Muscle of leg (tissue), 11 donors: Measurements from ENCODE around the gene FSTL4. TPM values are rescaled to one million over a fixed set of nuclear protein-coding genes. Genes with fewer than 3 reads are reported as not detected.

ENCODE experiments used
- DNase-seq: peaks from one replicate; pipeline ENCODE4 v3.0.0; 2013
- H3K27ac ChIP-seq: one replicate; pipeline ENCODE4 v1.5.1; 2013; ENCODE audit warnings: mild to moderate bottlenecking, low read length, control low read depth
- H3K27me3 ChIP-seq: one replicate; pipeline ENCODE4 v1.6.1; 2013; ENCODE audit warnings: low read length; ENCODE audit not compliant: control insufficient read depth, insufficient read depth
- H3K36me3 ChIP-seq: one replicate; pipeline ENCODE4 v1.6.1; 2013; ENCODE audit warnings: low read length; ENCODE audit not compliant: control insufficient read depth, insufficient read depth
- H3K4me1 ChIP-seq: one replicate; pipeline ENCODE4 v1.6.1; 2013; ENCODE audit warnings: low read length; ENCODE audit not compliant: control insufficient read depth, insufficient read depth
- H3K4me3 ChIP-seq: one replicate; pipeline ENCODE4 v1.5.1; 2013; ENCODE audit warnings: low read length, control low read depth
- H3K9me3 ChIP-seq: replicated peaks from 2 replicates; pipeline ENCODE4 v1.6.1; 2013; ENCODE audit warnings: low read depth, low read length; ENCODE audit not compliant: control insufficient read depth
- WGBS: methylation state at CpG from one replicate; pipeline ENCODE4 v1.1.5; 2013; ENCODE audit warnings: missing lambda C conversion rate; ENCODE audit not compliant: insufficient coverage; 5-methylcytosine and 5-hydroxymethylcytosine counted together
- polyA plus RNA-seq, 8 donors: library from polyadenylated mRNA; unstranded; fragments of 120-200 nt; gene quantifications; one replicate each; pipeline versions ENCODE4 v1.2.1 to v1.2.3, GENCODE V29; 2013; ENCODE audit warnings: inconsistent platforms in 1 of 8, low replicate concordance in 1 of 8; ENCODE audit not compliant: insufficient read length in 8 of 8, insufficient read depth in 1 of 8
- total RNA-seq: library from RNA; stranded (reverse); fragments of 120-200 nt; gene quantifications from one replicate; pipeline ENCODE4 v1.2.4, GENCODE V29; 2013

FSTL4 gene
- total and polyA plus RNA-seq, 9 donors = 0.68 to 1.8 (median 1.3) TPM

DNA sequence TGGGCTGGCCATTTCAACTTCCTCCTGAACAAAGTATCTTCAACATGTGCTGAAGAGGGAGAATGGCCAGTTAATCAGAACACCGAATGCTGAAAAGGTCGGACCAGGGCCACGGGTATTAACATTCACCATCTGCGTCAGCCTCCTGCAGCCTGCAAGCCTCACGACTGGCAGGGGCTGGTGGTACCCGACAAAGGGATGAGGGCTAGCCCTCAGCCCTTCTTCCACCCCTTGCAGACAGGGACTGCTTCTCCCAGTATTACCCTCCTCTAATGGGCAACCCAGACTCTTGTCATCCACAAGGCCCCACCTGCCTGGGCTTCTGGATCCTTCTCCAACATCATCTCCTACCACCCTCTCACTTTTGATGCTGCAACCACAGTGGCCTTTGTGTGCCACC lies 246.6 kb downstream of the FSTL4 start:
- no peak for DNase-seq
- peaks cover 68% of the 10 kb centered on the region for H3K4me1 ChIP-seq
- WGBS = 70% methylated on average over 4 of the region's 6 CpGs

DNA sequence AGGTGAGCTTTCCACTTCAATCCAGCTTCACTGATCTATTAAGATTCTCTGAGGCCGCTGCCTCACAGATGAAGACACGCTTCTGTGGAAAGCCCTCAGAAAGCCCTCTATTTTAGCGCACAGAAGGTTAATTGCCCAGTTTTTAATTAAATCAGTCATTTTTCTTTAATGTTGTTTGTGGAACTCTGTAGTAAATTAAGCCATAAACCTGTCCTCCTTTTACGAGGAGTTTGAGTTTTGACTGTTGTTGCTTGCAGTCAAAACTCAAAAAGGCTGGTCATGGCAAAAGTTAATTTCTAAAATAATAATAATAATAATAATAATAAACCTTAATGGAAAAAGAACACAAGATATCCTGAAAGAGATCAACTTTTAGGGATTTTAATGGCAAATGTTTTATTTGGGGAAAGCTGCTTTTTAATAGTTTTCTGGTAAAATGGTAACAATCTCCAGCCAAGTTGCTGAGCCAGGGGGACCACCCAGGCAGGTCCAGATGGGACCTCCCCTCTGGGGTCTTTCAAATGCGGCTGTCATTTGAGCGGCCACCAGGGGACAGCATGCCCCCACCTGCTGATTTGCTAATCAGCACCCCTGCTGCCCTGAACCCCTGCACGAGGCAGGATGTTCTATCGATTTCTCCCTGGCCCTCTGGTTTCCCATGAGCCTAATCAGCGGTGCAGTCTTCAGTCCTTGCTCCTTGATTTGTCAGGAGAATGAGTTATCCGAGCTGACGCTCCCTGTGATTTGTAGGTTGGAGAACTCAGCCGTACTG lies 247.2 kb downstream of the FSTL4 start:
- H3K27ac ChIP-seq = no peak overlapping the region
- peaks cover 62% of the 10 kb centered on the region for H3K4me1 ChIP-seq
- no peaks in the 10 kb centered on the region for H3K36me3 ChIP-seq
- H3K9me3 ChIP-seq = no peaks in the 10 kb centered on the region
- peaks cover 8% of the 10 kb centered on the region for H3K27me3 ChIP-seq
- peak; percentile 31 for DNase-seq
- WGBS = 4% methylated on average over 5 of the region's 12 CpGs
- H3K4me3 ChIP-seq = no peak overlapping the region

More for the DNA sequence above, 246.6 kb downstream of the FSTL4 start:
- H3K27ac ChIP-seq = no peak overlapping the region
- H3K4me3 ChIP-seq = no peak overlapping the region
- H3K9me3 ChIP-seq = no peaks in the 10 kb centered on the region
- no peaks in the 10 kb centered on the region for H3K36me3 ChIP-seq
- peaks cover 8% of the 10 kb centered on the region for H3K27me3 ChIP-seq

DNA sequence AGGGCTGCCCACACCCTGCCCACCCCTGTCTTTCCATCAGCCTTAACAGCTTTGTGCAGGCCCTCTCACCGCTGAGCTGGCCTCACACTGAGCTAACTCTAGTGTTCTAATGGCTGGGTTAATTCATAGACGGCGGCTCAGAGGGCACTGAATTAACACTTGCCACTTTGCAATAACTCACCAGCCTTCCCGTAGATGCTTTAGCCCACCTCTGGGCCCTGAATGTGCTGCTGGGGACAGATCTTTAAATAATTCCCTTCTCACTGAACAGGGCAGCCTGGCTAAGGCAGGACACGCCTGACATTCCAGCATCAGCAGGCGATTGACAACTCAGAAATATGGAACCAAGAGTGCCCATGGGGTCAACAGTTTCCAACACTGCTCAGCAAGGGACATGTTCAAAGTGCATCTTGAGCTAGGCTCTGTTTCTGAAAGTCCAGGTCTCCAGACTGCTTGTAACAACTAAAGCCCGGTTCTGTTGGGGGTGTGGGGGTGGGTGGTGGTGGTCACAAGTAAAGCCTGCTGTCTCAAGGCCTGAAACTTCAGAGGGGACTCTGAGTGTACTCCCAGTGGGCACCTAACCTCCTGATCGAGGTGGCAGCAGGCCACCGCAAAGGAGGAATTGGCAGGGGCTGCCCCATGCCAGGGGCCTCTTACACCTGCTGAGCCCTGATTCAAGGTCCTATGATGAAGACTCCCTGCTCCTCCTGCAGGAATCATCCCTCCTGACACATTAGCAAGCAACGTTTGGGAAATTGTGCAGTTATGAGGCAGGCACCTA lies 248.3 kb downstream of the FSTL4 start:
- 73% methylated on average over 6 of the region's 10 CpGs for WGBS
- Histone ChIP-seq H3K27me3 (peaks cover 8% of the 10 kb centered on the region), H3K4me1 (peaks cover 50% of the 10 kb centered on the region), H3K36me3 (no peaks in the 10 kb centered on the region), H3K27ac (no peak overlapping the region), H3K9me3 (no peaks in the 10 kb centered on the region), H3K4me3 (no peak overlapping the region)
- DNase-seq = no peak

DNA sequence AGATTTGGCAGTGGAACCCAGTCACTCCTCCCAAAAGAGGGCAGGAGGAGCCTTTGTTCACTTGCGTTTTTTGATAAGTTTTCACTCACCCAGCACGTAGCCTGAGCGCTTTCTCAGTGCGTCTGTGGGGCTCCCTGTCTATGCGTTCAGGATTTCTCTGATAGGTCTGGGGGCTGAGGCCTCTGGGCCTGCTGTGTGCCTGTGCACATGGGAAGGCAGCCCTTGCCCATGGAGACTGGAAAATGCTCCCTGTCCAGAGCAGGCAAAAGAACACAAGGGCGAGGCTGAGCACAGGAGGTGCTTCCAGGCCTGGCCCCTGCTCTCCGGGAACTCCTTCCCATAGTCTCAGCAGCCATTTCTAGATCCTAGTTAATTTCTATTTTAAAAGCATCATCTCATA lies 249.9 kb downstream of the FSTL4 start:
- 92% methylated on average over 6 of the region's 7 CpGs for WGBS

DNA sequence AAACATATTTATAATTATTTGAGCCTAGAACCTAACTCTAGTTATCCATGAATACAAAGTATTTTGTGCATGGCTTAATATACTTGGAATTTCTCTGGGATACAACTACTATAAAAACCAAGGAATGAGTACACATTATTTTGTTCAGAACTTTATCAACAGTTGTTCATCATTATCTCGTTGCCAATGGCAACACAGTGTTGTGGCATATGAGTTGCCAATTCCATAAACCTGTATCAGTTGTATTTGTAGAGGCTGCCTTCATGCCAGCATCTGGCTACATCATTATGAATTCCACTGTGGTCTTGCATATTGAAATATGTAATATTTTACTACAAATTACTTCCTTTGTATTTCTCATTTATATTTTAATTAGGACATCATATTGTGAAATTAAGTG lies 250.4 kb downstream of the FSTL4 start:
- H3K27ac ChIP-seq = no peak overlapping the region
- H3K27me3 ChIP-seq = peaks cover 8% of the 10 kb centered on the region
- no peaks in the 10 kb centered on the region for H3K9me3 ChIP-seq
- no peak overlapping the region for H3K4me3 ChIP-seq
- H3K4me1 ChIP-seq = peaks cover 41% of the 10 kb centered on the region
- WGBS = no CpG with 5 or more reads among the region's 1 CpG
- H3K36me3 ChIP-seq = no peaks in the 10 kb centered on the region
- no peak for DNase-seq

More for the DNA sequence above, 249.9 kb downstream of the FSTL4 start:
- H3K4me3 ChIP-seq = no peak overlapping the region
- no peaks in the 10 kb centered on the region for H3K36me3 ChIP-seq
- peaks cover 8% of the 10 kb centered on the region for H3K27me3 ChIP-seq
- H3K27ac ChIP-seq = no peak overlapping the region
- no peaks in the 10 kb centered on the region for H3K9me3 ChIP-seq
- no peak for DNase-seq
- peaks cover 39% of the 10 kb centered on the region for H3K4me1 ChIP-seq

DNA sequence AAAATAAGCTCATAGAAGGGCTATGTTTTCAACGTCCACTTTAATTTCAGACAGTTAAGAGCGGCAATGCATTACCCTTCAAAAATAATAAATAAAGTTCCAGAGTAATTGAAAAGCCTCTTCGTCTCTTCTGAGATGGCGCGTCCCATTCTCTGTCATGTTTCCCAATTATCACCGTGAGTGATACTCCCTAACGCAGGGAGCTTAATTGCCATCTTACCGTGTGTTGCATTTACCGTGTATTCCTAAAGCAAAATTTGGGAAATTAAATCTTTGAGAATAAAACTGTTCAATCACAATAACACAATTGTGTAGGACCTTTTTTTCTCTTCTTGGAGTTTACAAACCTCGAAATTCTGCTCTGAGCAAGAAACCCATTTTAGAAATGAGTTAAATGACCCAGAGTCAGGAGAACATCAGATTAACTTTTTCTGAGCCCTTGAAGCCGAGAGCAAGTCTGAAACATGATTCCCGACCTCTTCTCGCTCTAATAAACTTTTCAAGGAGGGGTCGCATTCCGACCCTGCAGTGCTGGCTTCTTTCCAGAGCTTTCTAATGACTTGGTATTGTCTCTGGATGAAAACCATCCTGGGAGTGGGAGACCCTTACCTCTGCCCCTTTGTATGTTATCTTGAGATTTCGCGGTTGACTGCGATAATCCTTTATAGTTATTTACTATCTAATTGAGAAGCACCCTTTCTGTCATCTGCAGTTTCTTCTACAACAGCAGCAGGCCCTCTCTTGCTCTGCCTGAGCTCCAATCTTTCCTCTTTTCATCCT lies 251.5 kb downstream of the FSTL4 start:
- WGBS = 69% methylated on average over 10 of the region's 18 CpGs

DNA sequence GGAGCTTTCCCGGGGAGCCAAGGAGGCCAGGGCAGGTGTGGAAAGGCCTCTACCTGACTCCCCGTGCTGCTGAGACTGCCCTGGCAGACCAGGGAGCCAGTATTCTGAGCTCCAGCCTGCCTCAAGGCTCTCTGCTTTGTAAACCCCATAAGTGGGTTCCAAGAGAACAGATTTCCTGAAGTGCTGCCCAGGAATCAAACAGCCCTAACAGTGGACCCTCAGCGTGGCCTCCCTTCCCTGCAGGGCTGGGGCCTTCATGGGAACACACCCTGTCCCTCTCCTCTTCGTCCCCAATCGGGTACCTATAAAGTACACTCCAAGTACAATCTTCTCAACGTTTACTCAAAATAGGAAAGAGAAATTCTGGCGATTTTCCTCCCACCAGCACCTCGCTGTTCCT lies 252.5 kb downstream of the FSTL4 start:
- no peak for DNase-seq
- Histone ChIP-seq H3K4me3 (no peak overlapping the region), H3K27me3 (peaks cover 8% of the 10 kb centered on the region), H3K27ac (no peak overlapping the region), H3K36me3 (no peaks in the 10 kb centered on the region), H3K4me1 (peaks cover 24% of the 10 kb centered on the region), H3K9me3 (no peaks in the 10 kb centered on the region)
- WGBS = 70% methylated on average over 5 of the region's 8 CpGs

More for the DNA sequence above, 251.5 kb downstream of the FSTL4 start:
- Histone ChIP-seq H3K36me3 (no peaks in the 10 kb centered on the region), H3K27me3 (peaks cover 8% of the 10 kb centered on the region), H3K4me3 (no peak overlapping the region), H3K9me3 (no peaks in the 10 kb centered on the region), H3K4me1 (peaks cover 34% of the 10 kb centered on the region), H3K27ac (no peak overlapping the region)
- DNase-seq = no peak

DNA sequence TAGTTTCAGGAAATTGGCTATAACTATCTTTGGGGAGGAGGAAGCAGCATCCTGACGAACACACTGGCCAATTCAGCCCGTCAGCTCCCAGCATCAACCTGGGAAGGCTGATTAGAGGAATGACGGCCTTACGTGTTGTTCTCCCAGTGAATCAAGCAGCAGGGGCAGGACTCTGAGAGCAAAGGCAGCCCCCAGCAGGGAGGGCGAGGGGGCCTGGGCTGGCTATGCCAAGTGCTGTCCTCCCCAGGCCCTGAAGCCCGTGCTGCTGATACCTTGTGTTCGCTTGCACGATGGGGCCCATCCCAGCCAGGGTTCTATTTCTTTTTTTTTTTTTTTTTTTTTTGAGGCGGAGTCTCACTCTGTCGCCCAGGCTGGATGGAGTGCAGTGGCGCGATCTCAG lies 254.1 kb downstream of the FSTL4 start:
- Histone ChIP-seq H3K36me3 (no peaks in the 10 kb centered on the region), H3K4me1 (peaks cover 17% of the 10 kb centered on the region), H3K4me3 (no peak overlapping the region), H3K27ac (no peak overlapping the region), H3K9me3 (no peaks in the 10 kb centered on the region), H3K27me3 (peaks cover 2% of the 10 kb centered on the region)
- no peak for DNase-seq
- WGBS = 90% methylated on average over 12 of the region's 12 CpGs

DNA sequence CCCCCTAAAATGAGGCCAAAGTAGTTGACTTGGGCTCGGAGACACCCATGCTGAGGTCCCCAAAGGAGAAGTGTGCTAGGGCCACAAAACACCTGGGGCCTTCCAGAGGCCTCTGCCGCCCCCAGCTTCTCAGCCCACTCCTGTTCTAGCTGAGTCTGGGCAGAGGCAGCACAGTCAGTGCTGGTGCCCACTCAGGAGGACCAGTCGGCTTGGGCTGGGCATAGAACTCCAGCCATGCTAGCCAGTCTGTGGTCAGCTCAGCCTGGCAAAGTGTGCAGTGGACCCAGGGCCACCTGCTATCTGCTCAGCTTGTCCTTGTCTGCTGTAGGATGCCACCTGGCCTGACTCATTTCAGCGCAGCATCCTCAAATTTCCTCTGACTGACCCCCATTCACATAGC lies 254.6 kb downstream of the FSTL4 start:
- no peaks in the 10 kb centered on the region for H3K27me3 ChIP-seq
- H3K9me3 ChIP-seq = no peaks in the 10 kb centered on the region
- H3K4me1 ChIP-seq = peaks cover 17% of the 10 kb centered on the region
- no peaks in the 10 kb centered on the region for H3K36me3 ChIP-seq
- H3K4me3 ChIP-seq = no peak overlapping the region
- no peak overlapping the region for H3K27ac ChIP-seq
- no peak for DNase-seq
- WGBS = 68% methylated on average over 3 of the region's 4 CpGs

DNA sequence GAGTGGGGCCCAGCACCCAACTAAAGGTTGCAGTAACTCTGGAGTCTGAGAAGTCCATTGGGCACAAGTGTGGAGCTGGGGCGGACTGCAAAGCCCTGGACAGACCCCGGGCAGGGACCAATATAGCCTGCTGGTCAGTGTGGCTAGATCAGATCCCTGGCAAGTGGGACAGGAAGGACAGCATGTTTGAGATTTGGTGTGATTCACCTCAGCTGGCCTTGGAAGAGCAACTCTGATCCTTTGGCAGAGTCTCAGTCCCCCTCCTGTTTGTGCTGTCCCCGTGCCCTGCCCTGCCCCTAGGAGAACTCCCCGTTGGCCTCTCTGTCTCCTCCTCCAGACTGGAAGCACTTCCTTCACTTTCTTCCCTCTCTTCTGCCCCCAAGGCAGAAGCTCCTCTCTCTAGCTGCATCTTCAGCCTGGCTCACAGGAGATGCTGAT lies 255.3 kb downstream of the FSTL4 start:
- Histone ChIP-seq H3K27me3 (no peaks in the 10 kb centered on the region), H3K9me3 (no peaks in the 10 kb centered on the region), H3K27ac (no peak overlapping the region), H3K36me3 (no peaks in the 10 kb centered on the region), H3K4me1 (peaks cover 17% of the 10 kb centered on the region), H3K4me3 (no peak overlapping the region)
- DNase-seq = no peak
- 49% methylated on average over 4 of the region's 4 CpGs for WGBS
